HG02642 (cell line): Measurements from ENCODE around the gene ARHGEF7.

Experiments
- ATAC-seq: cut with Tn5 transposase; IDR thresholded peaks from one replicate; pipeline ENCODE4 v1.9.1; 2021; ENCODE audit warnings: mild to moderate bottlenecking; ENCODE audit not compliant: unreplicated experiment, poor library complexity

Gene ARHGEF7

DNA sequence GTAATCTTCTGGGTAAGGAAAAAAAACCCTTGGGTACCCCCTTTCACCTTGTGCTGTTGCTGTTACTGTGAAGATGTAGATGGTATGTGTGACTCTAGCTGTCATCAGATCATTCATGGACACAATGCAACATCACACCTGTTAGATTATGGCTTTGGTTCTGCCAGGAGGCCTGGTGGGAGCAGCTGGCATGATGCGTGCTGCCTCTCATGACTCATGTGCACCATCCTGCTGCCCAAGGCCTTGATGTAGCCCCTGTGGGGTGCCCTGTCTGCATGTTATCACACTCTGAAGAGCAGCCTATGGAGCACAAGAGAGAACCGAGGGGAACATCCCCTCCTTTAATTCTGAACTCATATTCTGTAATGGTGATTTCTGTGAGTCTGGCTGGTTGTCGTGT lies 147.6 kb downstream of the ARHGEF7 start:
- ATAC-seq, result no peak

DNA sequence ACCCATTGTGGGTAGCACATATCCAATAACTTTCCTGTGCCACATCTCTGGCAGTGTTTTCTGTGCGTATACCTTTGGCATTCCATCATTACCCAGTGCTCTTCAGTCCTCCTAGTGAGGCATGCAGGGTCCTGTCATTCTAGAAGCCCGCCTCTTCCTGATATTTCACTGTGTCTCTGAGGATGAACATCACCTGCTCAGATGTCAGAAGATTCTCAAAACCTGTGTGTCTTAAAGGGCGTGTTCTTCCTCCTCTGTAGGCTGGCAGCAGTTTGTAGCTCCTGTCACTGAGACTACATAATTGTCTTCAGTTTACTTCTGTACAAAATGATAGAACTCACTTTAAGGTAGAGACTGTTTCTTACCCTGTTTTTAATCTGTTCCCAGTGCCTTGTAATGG lies 148.5 kb downstream of the ARHGEF7 start:
- no peak for ATAC-seq

DNA sequence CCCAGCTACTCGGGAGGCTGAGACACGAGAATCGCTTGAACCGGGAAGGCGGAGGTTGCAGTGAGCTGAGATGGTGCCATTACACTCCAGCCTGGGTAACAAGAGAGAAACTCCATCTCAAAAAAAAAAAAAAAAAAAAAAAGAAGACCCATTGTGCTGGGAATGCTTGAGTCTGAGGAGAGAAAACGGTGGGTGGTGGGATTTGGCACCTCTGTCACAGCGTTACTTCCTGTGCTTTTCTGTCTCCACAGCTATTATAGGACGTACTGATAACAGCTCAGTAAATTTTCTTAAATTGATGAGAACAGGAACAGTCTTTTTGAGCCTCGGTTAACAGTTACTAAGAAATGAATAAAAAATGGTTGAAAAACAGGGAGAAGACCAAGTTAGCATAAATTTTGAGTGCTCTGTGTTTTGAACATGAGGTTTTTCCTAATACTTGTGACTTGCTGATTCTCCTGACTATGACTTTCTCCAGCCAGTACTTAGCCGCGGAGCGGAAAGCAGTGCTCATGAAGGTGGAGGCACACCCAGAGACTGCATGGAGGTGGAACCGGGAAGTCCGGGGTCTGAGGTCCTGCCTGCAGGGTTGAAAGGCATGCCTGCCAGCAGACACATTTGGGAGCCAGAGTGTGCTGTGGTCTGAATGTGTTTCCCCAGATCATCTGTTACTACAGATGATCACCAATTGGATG lies 150.0 kb downstream of the ARHGEF7 start:
- ATAC-seq, result no peak

DNA sequence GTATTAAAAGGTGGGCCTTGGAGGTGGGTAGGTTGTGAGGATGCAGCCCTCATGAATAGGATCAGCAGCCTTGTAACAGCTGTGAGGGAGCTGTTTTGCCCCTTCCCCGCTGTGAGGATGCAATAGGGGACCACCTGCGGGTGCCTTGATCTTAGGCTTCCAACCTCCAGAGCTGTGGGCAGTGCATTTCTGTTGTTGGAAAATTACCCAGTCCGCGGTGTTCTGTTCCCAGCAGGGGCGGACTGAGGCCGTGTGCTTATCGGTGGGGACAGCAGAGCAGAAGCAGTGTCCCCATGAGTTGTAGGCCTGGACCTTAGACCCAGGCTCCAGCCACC lies 150.6 kb downstream of the ARHGEF7 start:
- ATAC-seq, result no peak

DNA sequence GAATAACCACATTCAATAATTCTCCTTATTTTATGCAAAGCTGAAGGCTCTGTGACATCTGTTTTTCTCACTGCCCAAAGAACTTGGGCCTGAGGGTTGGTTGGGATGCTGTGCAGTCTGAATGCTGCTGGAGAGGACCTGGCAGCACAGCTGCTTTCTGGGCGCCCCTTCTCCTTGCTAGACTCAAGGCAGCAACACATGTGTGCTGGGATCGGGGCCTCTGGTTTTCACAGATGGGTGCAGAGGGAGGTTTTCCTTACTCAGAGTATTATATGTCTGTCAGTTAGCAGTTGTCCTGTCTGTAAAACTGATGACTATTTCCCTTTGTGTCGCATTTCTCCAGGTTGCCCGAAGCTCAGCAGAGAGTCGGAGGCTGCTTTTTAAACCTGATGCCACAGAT lies 152.1 kb downstream of the ARHGEF7 start:
- no peak for ATAC-seq

DNA sequence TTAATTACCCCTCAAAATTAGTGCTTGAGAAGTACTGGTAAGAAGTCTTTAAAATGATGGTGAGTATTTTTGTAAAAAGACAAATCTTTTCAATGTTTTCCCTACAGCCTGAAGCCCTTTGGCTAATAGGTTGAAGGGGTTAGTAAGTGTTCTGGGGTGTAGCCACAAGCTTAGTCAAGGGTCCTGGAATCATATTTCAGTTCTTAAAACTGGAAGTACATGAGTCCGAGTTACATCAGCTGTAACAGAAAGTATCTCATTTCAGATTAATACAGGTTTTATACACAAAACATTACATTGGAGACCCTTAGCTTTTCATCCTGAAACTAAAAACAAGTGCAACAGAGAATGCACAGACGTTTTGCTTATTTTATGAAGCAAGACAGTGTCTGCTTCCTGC lies 152.7 kb downstream of the ARHGEF7 start:
- ATAC-seq, result no peak

DNA sequence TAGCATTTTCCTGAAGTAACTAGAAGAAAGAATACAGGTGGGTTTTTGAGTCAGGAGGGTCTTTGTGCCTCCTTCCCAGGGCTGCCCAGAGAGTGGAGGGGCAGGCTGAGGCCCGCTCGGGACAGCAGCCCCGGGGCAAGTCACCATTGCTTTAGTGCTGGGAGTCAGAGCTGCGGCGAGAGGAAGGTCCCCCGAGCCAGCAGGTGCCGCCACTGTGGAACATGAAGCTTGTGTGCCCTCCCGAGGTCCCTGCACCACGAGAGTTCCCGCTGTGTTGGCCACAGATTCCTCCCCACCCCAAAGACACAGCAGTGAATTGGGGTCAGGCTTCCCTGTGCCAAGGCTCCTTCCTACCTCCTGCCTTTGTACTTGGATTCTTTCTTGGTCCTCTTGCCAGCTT lies 154.4 kb downstream of the ARHGEF7 start:
- ATAC-seq, result no peak

DNA sequence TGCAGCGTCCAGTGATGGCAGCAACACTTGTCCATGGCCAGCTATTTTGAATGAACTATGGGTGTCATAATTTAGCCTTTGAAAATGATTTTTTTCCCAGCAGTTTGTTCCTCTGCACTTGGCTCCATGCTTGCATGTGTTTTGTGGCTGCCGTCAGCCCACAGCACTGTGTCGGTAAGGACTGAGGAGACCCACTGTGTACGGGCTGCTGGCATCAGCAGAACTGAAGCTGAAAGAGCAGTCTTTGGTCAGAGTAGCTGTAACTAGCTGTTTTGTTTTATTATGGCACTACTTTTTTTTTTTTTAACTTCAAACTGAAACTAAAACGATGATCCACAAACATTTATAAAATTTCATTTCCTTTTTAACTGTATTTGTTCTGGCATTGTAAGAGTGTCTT lies 155.0 kb downstream of the ARHGEF7 start:
- ATAC-seq, result no peak

DNA sequence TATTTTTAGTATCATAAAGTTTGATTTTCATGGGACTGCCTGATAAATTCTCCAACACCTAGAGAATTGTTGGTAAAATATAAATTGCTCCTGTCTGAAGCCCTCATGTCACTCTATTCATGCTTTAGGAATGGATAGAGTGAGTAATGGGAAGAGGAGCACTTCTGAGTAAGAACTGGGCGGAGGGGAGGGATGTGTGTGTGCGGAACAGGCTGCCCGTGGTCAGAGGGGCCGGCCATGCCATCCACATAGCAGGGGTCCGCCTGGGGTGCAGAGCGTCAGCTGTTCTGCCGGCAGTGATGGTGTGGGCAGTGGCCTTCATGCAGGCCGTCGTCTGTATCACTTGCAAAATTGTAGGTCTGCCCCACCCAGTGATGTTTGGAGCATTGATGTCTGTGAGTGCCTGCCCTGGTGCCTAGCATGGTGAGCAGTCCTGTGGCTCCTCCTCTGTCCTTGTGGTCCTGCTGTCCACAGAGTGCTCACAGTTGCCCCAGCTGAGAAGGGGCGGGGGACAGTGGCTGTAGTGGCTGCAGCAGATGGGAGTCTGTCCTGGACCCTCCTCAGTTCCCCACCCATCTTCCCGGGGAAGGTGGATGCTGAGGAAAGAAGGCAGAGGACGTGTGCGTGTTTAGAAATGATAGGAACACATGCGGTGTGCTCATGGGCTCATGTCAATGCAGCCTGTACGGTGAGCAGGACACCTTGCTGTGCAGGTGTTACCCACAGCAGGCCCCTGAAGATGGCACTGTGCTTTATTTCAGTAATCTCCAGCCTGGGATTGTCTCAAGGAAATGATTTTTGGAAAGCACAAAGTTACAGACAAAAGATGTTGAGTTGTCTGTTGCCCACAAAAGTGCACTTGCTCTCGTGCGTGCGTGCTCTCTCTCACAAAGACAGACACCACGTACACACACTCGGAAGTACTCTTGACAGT lies 155.9 kb downstream of the ARHGEF7 start:
- no peak for ATAC-seq

DNA sequence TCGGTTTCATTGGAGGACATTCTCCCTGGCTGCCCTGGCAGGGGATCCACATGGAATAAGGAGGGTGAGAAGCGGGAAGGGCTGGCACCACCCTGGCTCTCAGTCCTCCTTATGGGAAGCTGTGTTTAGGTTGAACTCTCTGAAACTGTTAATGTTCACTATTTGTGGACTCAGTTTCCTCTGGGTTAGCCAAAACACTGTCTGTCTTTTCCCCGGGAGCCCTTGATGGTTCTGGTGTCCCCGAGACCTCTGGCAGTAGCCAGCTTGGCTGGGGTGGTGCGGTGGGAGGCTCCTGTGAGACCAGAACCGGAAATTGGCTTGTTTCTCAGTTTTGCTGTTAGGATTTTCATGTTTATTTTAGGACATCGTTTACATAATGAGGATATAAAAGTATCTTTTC lies 157.0 kb downstream of the ARHGEF7 start:
- no peak for ATAC-seq

DNA sequence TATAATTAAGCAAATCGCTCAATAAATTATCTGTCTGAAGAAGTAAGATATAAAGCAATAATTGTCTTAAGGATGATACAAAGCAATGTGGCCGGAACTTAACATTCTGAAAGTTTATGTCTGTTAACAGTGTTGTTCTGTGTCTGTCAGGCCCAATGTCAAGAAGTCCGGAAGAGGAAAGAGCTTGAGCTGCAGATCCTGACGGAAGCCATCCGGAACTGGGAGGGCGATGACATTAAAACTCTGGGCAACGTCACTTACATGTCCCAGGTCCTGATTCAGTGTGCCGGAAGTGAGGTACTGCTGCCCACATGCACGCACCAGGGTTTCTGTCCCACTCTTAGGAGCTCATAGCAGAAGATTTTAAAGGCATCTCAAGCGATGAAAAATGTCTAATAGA lies 160.3 kb downstream of the ARHGEF7 start:
- no peak for ATAC-seq

DNA sequence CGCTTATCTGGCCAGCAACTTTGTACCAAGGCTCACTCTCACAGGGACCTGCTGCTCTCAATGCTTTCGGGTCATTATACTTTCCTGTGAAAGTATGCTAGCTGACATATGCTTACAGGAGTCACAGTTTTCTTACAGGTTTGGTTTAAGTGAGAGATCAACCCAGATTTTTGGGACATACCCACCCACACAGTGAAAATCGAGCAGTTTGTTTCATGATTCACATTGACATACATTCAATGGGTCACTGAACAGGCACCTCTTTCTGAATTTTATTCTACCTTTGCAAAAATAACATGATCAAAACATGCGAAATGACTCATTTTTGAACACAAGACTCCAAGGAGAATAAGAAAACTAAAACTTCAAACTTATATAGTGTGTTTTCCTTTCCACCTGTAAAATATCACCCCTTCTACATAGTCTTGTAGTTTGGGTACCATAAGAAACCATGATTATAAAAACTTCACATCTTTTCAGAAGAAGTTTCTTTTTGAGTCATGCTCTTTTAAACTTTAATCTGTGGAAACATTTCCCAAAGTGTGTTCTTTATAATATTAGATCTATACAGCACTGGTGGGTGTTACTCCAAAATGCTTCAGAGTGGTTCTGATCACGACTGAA lies 161.0 kb downstream of the ARHGEF7 start:
- no peak for ATAC-seq

DNA sequence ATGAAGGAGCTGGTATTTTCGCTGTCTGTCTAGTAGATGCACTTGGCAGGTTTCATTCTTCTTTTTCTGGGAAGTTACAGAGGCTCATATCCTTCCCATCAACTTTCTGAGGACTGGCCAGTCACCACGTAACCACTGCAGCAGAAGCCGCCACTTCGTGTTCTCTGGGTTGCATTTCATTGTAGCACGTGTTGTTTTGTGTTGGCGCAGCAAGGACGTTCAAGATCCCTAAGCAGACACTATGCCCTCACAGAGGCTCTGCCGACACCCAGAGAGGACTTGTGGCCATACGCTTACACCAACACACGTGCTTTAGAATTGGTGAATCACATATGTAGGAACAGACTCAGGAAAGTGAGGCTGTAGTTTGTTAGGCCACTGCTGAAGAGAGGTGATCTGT lies 163.1 kb downstream of the ARHGEF7 start:
- ATAC-seq, result no peak

DNA sequence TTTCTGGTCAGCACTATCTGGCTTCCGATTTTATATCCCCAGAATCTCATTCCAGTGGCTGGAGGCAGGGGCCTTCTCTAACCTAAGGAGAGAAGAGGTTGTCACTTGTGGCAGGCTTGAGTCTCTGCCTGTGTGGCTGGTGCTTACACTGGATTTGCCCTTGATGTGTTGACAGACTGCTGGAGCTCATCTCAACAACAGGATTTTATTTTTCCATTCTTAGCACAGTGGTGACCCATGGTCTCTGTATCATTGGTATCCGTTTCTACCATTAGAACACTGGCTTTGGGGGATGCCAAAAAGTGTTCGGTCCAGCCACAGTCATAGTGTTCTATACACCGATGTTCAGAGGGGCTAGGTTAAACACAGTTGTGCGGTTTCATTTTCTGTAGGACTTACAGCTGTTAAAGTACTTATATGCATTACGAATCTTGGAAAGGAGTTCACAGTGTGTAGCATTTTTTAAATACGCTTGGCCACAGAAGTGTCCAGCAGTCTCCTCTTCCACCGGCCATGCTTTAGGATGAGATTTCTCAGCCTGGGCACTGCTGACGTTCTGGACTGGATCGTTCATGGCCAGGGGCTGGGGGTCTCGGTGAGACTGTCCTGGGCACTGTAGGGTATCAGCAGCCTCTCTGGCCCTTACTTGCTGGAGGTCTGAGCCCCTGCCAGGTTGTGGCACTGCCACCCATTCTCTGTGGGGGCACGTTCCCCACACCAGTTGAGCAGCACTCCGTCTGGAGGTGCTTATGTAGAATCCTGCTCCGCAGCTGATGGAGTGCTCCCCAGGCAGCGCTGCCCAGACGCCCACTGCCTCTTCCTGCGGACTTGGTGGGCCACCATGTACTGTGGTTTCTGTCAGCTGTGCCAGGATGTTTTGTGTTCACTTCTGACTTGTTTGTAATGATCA lies 163.9 kb downstream of the ARHGEF7 start:
- no peak for ATAC-seq

DNA sequence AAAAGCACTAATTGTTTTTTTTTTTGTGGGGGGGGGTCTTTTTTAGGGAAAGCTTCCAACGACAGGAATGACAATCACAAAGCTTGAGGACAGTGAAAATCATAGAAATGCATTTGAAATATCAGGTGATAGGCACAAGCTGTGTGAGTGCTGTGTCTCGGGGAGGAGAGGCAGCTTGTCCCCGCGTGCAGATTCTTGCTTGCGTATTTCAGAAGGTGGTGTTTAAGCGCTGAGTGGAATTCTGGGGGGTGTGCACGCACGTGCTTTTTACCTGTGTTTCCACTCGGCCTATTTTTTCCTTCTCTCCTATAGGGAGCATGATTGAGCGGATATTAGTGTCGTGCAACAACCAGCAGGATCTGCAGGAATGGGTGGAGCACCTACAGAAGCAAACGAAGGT lies 165.1 kb downstream of the ARHGEF7 start:
- ATAC-seq, result no peak

DNA sequence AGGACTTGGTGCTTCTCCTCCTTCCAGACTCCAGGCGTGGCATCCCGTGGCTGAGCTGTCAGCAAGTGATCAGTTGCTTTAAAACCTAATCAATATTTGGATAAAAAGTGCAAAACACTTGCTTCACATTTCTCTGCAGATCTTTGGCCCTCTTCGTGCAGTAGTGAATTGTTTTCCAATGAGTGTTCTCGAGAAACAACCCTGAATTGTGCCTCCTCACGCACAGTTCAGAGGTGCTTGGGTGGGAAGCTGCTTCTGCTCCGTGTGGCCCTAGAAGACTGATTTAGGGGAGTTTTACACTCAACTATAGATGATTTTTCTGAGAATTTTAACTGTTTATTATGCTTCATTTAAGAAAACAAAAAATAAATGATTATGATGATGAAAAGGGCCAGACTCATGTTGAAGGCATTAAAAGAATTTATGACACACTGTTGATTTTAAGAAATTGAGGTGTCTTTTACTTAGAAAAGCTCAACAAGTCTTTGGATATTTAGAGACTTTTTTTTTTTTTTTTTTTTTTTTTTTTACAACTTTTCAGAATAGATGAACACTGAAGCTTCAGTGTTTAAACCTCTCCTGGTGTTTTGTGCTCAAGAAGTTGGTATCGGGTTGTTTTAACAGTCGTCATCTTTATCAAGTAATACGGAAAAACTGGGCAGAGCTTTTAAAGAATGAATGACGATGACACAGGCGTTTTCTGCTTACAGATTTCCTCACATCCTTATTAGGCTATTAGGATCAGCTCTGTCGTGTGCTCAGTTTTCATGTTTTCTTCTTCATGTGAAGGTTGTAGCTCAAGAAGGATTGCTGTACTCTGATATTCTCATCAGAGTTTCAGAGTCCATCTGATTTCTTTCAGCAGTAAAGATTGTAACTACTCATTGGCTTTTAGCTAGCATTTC lies 165.8 kb downstream of the ARHGEF7 start:
- no peak for ATAC-seq

DNA sequence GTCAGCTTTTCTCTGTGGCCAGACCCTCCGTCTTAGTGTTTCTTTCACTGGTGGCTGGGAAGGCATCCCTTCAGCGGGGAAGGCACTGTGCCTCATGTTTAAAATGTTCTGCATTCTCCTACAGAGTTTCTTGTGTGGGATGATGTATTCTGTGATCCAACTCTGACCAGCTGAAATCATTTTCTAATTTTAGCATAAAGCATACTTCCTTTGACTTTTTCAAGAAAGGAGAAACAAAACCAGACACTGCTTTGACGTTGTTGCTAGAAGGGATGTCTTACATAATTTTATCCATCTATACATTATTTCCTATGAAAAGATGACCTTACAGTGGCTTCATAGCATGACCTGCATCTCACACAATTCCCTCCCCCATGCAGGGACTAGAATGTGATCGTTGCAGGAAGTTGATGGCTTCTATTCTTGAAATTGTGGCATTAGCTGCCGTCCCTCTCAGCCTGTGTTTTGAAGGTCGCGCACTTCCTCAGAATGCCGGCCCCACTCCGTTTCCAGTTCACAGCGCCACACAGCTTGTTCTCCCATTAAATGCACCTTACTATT lies 166.7 kb downstream of the ARHGEF7 start:
- no peak for ATAC-seq

DNA sequence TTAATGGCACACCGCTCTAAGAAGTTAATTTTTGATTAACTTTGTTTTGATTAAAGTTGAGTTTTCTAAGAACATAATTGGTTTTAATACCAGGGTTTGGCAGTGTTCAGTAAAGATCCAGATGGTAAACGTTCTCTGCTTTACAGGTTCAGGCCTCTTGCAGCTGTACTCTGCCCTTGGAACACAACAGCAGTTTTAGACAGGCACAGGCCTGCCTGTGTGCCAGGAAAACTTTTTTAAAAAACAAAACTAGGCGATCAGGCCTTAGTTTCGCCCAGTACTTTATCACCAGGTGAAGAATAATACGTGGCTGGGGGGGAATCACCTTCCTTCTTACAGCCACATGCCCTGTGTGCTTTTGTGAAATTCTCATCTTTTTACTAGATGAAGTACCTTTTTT lies 167.3 kb downstream of the ARHGEF7 start:
- ATAC-seq, result no peak

DNA sequence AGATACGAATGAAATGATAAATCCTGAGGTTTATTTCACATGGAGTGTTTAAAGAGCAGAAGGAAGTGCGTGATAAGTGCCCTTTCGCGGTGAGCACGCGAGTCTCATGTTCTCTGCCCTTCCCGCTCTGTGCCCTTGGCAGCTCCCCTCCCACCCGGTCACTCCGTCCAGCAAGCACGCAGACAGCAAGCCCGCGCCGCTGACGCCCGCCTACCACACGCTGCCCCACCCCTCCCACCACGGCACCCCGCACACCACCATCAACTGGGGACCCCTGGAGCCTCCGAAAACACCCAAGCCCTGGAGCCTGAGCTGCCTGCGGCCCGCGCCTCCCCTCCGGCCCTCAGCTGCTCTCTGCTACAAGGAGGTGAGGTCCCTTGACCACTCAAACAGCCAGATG lies 167.9 kb downstream of the ARHGEF7 start:
- no peak for ATAC-seq
